Measurements from ENCODE around the gene ITGB3. TPM values are rescaled to one million over a fixed set of nuclear protein-coding genes. Genes with fewer than 3 reads are reported as not detected.

ITGB3 gene
- total and polyA plus RNA-seq, 9 donors = 1.7 to 9.4 (median 2.9) TPM

DNA sequence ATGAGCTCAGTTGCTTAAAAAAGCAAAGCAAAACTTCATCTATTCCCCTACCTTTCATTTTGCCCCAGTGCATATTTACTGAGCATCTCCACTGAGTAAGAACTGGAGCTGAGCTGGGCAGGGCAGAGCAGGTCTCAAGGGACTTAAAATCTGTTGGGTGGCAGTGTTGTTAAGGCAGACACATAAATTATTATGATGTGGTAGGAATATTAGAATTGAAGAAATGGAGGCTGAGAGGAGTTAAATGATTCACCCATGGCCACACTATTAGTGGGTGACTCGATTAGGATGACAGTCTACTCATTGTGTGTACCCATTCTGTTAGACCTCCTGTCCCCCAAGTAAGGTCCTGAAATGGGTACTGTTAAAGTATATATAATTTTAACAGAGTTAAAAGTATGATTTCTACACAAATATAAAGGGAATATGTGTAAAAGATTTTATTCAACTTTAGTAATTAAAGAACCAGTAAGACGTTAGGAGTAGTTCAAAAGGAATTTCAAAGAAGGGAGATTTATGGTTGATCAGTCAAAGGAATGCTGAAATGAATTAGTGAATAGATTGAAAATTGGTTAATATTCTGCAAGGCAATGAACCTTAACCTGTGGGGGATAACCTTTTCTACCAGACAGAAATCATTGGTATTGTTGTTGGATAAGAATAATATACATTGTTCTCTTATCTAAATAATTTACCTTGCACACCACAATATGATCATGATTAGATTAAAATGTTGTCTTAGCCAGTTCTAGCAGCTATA is 17.5 kb downstream of the ITGB3 start:
- intact Hi-C loops (cut with DNase I) = no loop called here
- WGBS, 3 donors = 87 to 89% (median 87%) methylated on average over 2 of the region's 2 CpGs
- Histone ChIP-seq H3K27me3 (no peaks in the 10 kb centered on the region), H3K9me3 (no peaks in the 10 kb centered on the region), H3K27ac (no peak overlapping the region), H3K36me3 (no peaks in the 10 kb centered on the region), H3K4me1 (ENCODE audit: insufficient read depth) (peaks cover 14% of the 10 kb centered on the region), H3K4me3 (no peak overlapping the region)
- no peak for DNase-seq
- no peak for TF ChIP-seq EP300 (IDR thresholded peaks at IDR 0.05)
- TF ChIP-seq, protein P1, sequence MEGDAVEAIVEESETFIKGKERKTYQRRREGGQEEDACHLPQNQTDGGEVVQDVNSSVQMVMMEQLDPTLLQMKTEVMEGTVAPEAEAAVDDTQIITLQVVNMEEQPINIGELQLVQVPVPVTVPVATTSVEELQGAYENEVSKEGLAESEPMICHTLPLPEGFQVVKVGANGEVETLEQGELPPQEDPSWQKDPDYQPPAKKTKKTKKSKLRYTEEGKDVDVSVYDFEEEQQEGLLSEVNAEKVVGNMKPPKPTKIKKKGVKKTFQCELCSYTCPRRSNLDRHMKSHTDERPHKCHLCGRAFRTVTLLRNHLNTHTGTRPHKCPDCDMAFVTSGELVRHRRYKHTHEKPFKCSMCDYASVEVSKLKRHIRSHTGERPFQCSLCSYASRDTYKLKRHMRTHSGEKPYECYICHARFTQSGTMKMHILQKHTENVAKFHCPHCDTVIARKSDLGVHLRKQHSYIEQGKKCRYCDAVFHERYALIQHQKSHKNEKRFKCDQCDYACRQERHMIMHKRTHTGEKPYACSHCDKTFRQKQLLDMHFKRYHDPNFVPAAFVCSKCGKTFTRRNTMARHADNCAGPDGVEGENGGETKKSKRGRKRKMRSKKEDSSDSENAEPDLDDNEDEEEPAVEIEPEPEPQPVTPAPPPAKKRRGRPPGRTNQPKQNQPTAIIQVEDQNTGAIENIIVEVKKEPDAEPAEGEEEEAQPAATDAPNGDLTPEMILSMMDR (IDR thresholded peaks at IDR 0.05) = no peak
- no peak for TF ChIP-seq POLR2A (IDR thresholded peaks at IDR 0.05)

DNA sequence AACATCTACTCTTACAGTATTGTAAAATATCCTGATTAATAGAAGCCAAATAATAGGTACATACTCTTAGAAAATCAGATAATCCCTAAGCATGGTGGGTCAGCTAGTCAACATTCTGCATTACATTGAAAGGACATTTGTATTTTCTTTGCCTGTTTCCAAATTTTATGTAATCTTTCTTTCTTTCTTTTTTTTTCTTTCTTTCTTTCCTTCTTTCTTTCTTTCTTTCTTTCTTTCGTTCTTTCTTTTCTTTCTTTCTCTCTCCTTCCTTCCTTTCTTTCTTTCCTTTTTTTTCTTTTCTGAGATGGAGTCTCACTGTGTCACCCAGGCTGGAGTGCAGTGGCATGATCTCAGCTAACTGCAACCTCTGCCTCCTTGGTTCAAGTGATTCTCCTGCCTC is 18.9 kb downstream of the ITGB3 start:
- intact Hi-C loops (cut with DNase I) = no loop called here
- no peaks in the 10 kb centered on the region for H3K36me3 ChIP-seq
- WGBS, 3 donors = 71 to 88% (median 83%) methylated on average over 1 of the region's 1 CpG
- no peaks in the 10 kb centered on the region for H3K27me3 ChIP-seq
- no peak overlapping the region for H3K27ac ChIP-seq
- H3K9me3 ChIP-seq = no peaks in the 10 kb centered on the region
- DNase-seq = no peak
- no peak overlapping the region for H3K4me3 ChIP-seq
- TF ChIP-seq, protein P1 (IDR thresholded peaks at IDR 0.05) = no peak
- TF ChIP-seq POLR2A (IDR thresholded peaks at IDR 0.05) = no peak
- TF ChIP-seq EP300 (IDR thresholded peaks at IDR 0.05) = no peak
- peaks cover 24% of the 10 kb centered on the region for H3K4me1 ChIP-seq (ENCODE audit: insufficient read depth)

DNA sequence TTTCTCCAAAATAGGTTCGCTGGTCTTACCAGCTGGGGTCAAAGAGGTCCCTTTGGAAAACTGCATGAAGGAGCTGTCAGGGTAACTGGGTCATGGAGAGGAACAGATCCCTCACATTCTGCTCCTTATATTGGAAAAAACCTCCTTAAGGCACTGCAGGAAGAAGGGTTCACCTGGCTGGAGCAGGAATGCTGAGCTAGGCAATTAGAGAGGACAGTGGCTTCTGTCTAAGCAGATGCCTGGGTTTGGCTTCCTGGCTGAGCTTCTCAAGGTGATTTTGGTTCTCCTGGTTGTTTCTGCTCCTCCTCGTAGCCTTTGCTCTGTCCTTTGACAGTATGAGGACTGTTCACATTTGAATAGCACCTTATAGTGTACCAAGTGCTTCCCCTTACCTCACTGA is 19.6 kb downstream of the ITGB3 start:
- no peaks in the 10 kb centered on the region for H3K27me3 ChIP-seq
- H3K36me3 ChIP-seq = no peaks in the 10 kb centered on the region
- no peak overlapping the region for H3K4me3 ChIP-seq
- intact Hi-C loops (cut with DNase I) = no loop called here
- peaks cover 25% of the 10 kb centered on the region for H3K4me1 ChIP-seq (ENCODE audit: insufficient read depth)
- TF ChIP-seq POLR2A (IDR thresholded peaks at IDR 0.05) (no peak), EP300 (IDR thresholded peaks at IDR 0.05) (no peak)
- TF ChIP-seq, protein P1 (IDR thresholded peaks at IDR 0.05) = no peak
- 90 to 97% (median 97%) methylated on average over 2 of the region's 2 CpGs for WGBS, 3 donors
- no peaks in the 10 kb centered on the region for H3K9me3 ChIP-seq
- no peak for DNase-seq
- H3K27ac ChIP-seq = no peak overlapping the region

DNA sequence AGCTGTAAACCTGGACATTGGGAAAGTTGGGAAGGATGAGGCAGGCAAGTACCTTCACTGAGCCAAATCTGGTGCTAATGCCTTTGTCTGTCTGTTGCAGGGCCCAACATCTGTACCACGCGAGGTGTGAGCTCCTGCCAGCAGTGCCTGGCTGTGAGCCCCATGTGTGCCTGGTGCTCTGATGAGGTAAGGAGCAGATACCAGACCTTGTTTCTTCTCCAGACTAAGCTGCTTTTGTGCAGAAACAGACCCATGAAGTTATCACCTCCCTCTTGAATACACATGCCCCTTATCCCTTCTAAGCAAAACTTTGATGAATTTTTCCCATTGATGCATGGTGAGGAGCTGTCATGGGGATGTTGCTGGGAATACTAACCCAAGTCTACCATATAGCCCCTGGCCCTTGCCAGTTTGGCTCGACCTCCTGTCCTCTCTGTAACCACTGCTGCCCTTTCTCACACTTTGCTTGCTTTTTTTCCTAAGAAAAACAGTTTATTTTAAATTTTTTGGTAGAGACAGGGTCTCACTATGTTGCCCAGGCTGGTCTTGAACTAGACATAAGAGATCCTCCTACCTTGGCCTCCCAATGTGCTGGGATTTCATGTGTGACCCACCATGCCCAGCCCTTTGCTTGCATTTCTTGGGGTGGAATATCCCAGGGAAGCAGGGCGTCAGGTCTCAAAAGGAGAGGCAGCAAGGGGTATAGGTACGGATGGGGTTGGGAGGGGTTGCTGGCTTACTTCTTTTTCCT is 20.9 kb downstream of the ITGB3 start:
- peak overlapping the region in 1 of 2 donors; percentile 79 for H3K27ac ChIP-seq
- H3K9me3 ChIP-seq = no peaks in the 10 kb centered on the region
- no peaks in the 10 kb centered on the region for H3K36me3 ChIP-seq
- TF ChIP-seq EP300 (IDR thresholded peaks at IDR 0.05) (no peak), POLR2A (IDR thresholded peaks at IDR 0.05) (no peak)
- TF ChIP-seq, protein P1 (IDR thresholded peaks at IDR 0.05) = no peak
- no peak for DNase-seq
- H3K4me1 ChIP-seq (ENCODE audit: insufficient read depth) = peaks cover 34% of the 10 kb centered on the region
- no peaks in the 10 kb centered on the region for H3K27me3 ChIP-seq
- H3K4me3 ChIP-seq = no peak overlapping the region
- intact Hi-C loops (cut with DNase I) = no loop called here
- 85 to 89% (median 88%) methylated on average over 5 of the region's 5 CpGs for whole genome bisulfite sequencing, 3 donors

All from ovary (tissue), 9 donors.